HL-60 (cell line): ENCODE measurements around the gene SPTB.

Experiments
- DNase-seq, 2 experiments: peaks; one replicate each; pipeline ENCODE4 v3.0.0-alpha.2; 2010 to 2020; ENCODE audit warnings: low read depth in 1 of 2, low spot score in 1 of 2
- H3K27ac ChIP-seq: fragments of 250-450 bp; sonication (Bioruptor Pico); replicated peaks from 2 replicates; pipeline ENCODE4 v1.5.1; 2020; ENCODE audit warnings: mild to moderate bottlenecking, moderate library complexity
- H3K27me3 ChIP-seq: fragments of 250-450 bp; sonication (Bioruptor Pico); 2 replicates; pipeline ENCODE4 v1.5.1; 2021; ENCODE audit warnings: mild to moderate bottlenecking, moderate library complexity; ENCODE audit not compliant: insufficient read depth, poor library complexity, severe bottlenecking
- H3K4me3 ChIP-seq: replicated peaks from 2 replicates; pipeline ENCODE4 v1.5.1; 2011; ENCODE audit warnings: mild to moderate bottlenecking, control low read depth, low read length; ENCODE audit not compliant: insufficient read depth
- CTCF ChIP-seq: IDR thresholded peaks from one replicate; pipeline ENCODE4 v1.5.1; 2011; ENCODE audit warnings: low read length, control low read depth, inconsistent platforms; ENCODE audit not compliant: insufficient read depth
- GABPA ChIP-seq: IDR thresholded peaks from 2 replicates; pipeline ENCODE4 v1.6.1; 2012; ENCODE audit warnings: low read depth
- POLR2AphosphoS5 ChIP-seq: IDR thresholded peaks from 2 replicates; pipeline ENCODE4 v1.6.1; 2012; ENCODE audit warnings: low read depth
- SPI1 ChIP-seq: IDR thresholded peaks from 2 replicates; pipeline ENCODE4 v1.6.1; 2012; ENCODE audit warnings: low read depth, mild to moderate bottlenecking, borderline replicate concordance
- TF ChIP-seq, protein P1 (sequence below): IDR thresholded peaks from 2 replicates; pipeline ENCODE4 v1.6.1; 2012; ENCODE audit warnings: low read depth; ENCODE audit not compliant: insufficient replicate concordance

SPTB gene

GRCh38 chr14:64920465-64920864, 40.8 kb upstream of the SPTB start:
- DNase-seq: no peak
- Histone ChIP-seq H3K27ac (no peak overlapping the region), H3K27me3 (no peaks in the 10 kb centered on the region), H3K4me3 (no peak overlapping the region)
- TF ChIP-seq CTCF (no peak), POLR2AphosphoS5 (no peak), GABPA (no peak), SPI1 (no peak)
- TF ChIP-seq, protein P1, sequence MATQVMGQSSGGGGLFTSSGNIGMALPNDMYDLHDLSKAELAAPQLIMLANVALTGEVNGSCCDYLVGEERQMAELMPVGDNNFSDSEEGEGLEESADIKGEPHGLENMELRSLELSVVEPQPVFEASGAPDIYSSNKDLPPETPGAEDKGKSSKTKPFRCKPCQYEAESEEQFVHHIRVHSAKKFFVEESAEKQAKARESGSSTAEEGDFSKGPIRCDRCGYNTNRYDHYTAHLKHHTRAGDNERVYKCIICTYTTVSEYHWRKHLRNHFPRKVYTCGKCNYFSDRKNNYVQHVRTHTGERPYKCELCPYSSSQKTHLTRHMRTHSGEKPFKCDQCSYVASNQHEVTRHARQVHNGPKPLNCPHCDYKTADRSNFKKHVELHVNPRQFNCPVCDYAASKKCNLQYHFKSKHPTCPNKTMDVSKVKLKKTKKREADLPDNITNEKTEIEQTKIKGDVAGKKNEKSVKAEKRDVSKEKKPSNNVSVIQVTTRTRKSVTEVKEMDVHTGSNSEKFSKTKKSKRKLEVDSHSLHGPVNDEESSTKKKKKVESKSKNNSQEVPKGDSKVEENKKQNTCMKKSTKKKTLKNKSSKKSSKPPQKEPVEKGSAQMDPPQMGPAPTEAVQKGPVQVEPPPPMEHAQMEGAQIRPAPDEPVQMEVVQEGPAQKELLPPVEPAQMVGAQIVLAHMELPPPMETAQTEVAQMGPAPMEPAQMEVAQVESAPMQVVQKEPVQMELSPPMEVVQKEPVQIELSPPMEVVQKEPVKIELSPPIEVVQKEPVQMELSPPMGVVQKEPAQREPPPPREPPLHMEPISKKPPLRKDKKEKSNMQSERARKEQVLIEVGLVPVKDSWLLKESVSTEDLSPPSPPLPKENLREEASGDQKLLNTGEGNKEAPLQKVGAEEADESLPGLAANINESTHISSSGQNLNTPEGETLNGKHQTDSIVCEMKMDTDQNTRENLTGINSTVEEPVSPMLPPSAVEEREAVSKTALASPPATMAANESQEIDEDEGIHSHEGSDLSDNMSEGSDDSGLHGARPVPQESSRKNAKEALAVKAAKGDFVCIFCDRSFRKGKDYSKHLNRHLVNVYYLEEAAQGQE: no peak

DNA sequence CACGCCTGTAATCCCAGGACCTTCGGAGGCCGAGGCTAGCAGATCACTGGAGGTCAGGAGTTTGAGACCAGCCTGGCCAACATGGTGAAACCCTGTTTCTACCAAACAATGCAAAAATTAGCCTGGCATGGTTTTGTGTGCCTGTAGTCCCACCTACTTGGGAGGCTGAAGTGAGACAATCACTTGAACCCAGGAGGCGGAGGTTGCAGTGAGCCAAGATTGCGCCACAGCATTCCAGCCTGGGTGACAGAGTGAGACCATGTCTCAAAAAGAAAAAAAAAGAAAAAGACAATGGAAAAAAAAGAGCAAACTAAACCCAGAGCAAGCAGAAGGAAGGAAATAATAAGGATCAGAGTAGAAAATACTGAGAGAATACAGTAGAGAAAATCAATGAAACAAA, 39.9 kb upstream of the SPTB start:
- H3K4me3 ChIP-seq: no peak overlapping the region
- H3K27ac ChIP-seq: no peak overlapping the region
- no peak for DNase-seq
- TF ChIP-seq GABPA (no peak), POLR2AphosphoS5 (no peak), SPI1 (no peak), CTCF (no peak)
- TF ChIP-seq, protein P1: no peak
- no peaks in the 10 kb centered on the region for H3K27me3 ChIP-seq

DNA sequence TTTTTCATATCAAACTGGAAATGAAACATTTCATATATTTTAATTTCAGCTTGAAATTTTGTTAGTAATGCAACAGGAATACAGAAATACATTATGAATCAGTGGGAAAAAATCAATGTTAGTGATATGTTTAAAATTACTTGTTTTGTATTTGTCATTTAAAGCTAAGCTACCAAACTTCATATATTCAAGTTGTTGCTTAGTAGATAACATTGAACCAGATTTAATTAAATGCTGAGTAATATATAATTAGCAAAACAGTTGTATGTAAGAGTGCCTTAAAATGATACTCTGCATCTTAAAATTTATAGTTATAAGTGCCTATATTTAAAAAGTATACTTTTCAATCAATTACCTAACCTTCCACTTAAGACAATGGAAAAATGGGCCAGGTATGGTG, 39.5 kb upstream of the SPTB start:
- TF ChIP-seq, protein P1: no peak
- no peak for TF ChIP-seq CTCF
- no peak for TF ChIP-seq POLR2AphosphoS5
- no peak for TF ChIP-seq SPI1
- TF ChIP-seq GABPA: no peak
- no peak overlapping the region for H3K4me3 ChIP-seq
- no peak overlapping the region for H3K27ac ChIP-seq
- H3K27me3 ChIP-seq: no peaks in the 10 kb centered on the region
- DNase-seq: no peak
